Measurements from ENCODE around the gene LRRC8A. TPM values are rescaled to one million over a fixed set of nuclear protein-coding genes. Genes with fewer than 3 reads are reported as not detected.

Gene LRRC8A
- 10 to 100 TPM; 10.3 to 88.3 (median 41.0) TPM for total RNA-seq
- 10 to 100 TPM in 2 of 3 donors, 1 to 10 TPM in 1; 9.0 to 15.7 (median 13.0) TPM for polyA plus RNA-seq
- long read RNA-seq, donor 1, full-length matches to known transcripts, result 1 of 1 reads
- long read RNA-seq, donor 1, partial matches to known transcripts, result 0 of 1 reads
- long read RNA-seq, donor 1, other reads (novel, unspliced or antisense), result 0 of 1 reads
- long read RNA-seq, donor 2, result 0 reads
- long read RNA-seq, donor 3, full-length matches to known transcripts, result 1 of 1 reads
- long read RNA-seq, donor 3, partial matches to known transcripts, result 0 of 1 reads
- long read RNA-seq, donor 3, other reads (novel, unspliced or antisense), result 0 of 1 reads
- long read RNA-seq, donor 4, partial matches to known transcripts, result 7 of 8 reads
- long read RNA-seq, donor 4, other reads (novel, unspliced or antisense), result 1 of 8 reads
- long read RNA-seq, donor 5, full-length matches to known transcripts, result 71 of 105 reads
- long read RNA-seq, donor 5, partial matches to known transcripts, result 30 of 105 reads
- long read RNA-seq, donor 5, other reads (novel, unspliced or antisense), result 4 of 105 reads
- long read RNA-seq, donor 6, partial matches to known transcripts, result 3 of 4 reads
- long read RNA-seq, donor 6, other reads (novel, unspliced or antisense), result 1 of 4 reads
- long read RNA-seq, donor 7, result 0 reads
- long read RNA-seq, donor 8, full-length matches to known transcripts, result 4 of 4 reads
- long read RNA-seq, donor 8, partial matches to known transcripts, result 0 of 4 reads
- long read RNA-seq, donor 8, other reads (novel, unspliced or antisense), result 0 of 4 reads
- long read RNA-seq, donor 9, result 0 reads
- long read RNA-seq, donor 10, full-length matches to known transcripts, result 1 of 1 reads
- long read RNA-seq, donor 10, partial matches to known transcripts, result 0 of 1 reads
- long read RNA-seq, donor 10, other reads (novel, unspliced or antisense), result 0 of 1 reads

DNA sequence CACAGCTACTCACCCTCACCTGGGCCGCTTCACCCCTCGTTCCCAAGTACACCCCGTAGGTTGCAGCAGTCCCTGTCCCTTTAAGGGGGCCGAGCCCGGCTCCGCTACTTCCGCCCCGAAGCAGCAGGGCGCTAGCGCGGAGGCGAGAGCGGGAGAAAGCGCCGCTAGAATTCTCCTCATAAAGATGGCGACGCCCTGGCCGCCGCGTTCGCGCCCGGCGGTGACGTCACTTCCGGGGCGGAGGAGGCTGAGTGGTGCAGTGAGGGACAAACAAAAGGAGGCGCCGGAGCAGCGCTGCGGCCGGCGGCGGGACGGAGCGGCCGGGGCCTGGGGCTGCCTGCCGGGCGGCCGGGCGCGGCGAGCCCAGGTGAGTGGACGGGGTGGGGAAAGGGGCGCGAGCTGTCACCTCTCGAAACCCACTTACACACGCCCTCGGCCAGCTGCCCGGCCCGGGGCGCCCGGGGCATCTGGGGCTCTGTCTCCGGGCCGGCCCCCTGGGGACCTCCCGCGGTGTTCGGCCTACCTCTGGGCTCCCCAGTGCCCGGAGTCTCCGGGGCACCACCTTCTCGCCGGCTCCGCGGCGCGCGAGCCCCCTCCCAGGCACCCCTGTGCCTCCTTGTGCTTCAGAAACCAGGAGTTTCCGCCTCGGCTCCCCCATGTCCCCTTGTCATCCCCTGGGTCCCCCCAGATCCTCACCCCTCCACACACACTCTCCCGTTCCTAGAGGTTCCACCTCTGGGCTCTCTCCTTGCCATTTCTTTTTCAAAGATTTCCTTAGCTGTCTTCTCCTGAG lies at the start of gene LRRC8A, which contains the start of gene KYAT1:
Gene LRRC8A, plus strand, starts transcription at position 250 of the 793 bp plus-strand sequence. CDS start 25,032 bp downstream, outside the sequence.
Gene KYAT1, minus strand, starts transcription at position 67 of the 793 bp plus-strand sequence. CDS start 36,545 bp downstream, outside the sequence.
- Histone ChIP-seq H3K4me1 (replicated peaks in 1 of 2) (peaks cover 9 to 22% of the 10 kb centered on the region in 2 donors), H3K4me3 (peak within 1 kb of the TSS; percentile 74 to 90 (median 78)), H3K27me3 (no peaks in the 10 kb centered on the region), H3K9me3 (replicated peaks in 1 of 3) (no peaks in the 10 kb centered on the region), H3K36me3 (replicated peaks in 1 of 2) (peaks cover 0 to 14% of the 10 kb centered on the region in 2 donors), H3K27ac (peak within 1 kb of the TSS; percentile 57 to 97 (median 90))
- TF ChIP-seq, protein P1, sequence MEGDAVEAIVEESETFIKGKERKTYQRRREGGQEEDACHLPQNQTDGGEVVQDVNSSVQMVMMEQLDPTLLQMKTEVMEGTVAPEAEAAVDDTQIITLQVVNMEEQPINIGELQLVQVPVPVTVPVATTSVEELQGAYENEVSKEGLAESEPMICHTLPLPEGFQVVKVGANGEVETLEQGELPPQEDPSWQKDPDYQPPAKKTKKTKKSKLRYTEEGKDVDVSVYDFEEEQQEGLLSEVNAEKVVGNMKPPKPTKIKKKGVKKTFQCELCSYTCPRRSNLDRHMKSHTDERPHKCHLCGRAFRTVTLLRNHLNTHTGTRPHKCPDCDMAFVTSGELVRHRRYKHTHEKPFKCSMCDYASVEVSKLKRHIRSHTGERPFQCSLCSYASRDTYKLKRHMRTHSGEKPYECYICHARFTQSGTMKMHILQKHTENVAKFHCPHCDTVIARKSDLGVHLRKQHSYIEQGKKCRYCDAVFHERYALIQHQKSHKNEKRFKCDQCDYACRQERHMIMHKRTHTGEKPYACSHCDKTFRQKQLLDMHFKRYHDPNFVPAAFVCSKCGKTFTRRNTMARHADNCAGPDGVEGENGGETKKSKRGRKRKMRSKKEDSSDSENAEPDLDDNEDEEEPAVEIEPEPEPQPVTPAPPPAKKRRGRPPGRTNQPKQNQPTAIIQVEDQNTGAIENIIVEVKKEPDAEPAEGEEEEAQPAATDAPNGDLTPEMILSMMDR (IDR thresholded peaks at IDR 0.05), result peak in 1 of 6 experiments; percentile 5
- TF ChIP-seq POLR2A (IDR thresholded peaks at IDR 0.05), result peak; percentile 64 to 88
- intact Hi-C loops (cut with DNase I), result loop anchor here (5.0 kb wide), 2 partner anchors 35 to 40 kb away; partner anchors contain the start of gene PHYHD1 (in 1 of the 2)
- WGBS, 4 donors, result 0 to 1% (median 0%) methylated on average over 6 to 70 of the region's 70 CpGs
- DNase-seq, result peak; percentile 96 to 99 (median 97)

DNA sequence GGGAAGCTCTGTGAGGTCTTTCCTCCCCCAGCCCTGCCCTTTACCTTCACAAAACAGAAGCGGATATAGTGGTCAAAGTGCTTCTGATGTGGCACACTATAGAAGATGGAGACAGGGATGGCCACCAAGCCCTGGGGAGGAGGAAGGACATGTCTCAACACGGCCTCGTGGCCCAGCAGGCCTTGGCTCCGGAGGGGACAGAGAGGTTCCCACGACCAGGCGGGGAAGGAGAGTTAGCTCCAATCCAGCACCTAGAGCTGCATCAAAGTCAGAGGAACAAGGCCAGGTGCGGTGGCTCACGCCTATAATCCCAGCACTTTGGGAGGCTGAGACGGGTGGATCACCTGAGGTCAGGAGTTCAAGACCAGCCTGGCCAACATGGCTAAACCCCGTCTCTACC lies 48.2 kb upstream of the LRRC8A start:
- DNase-seq, result peak in 1 of 7 donors; percentile 7
- Histone ChIP-seq H3K27me3 (no peaks in the 10 kb centered on the region), H3K9me3 (replicated peaks in 1 of 3) (no peaks in the 10 kb centered on the region), H3K27ac (no peak overlapping the region), H3K4me1 (replicated peaks in 1 of 2) (peaks cover 6 to 10% of the 10 kb centered on the region in 2 donors), H3K4me3 (no peak overlapping the region), H3K36me3 (replicated peaks in 1 of 2) (no peaks in the 10 kb centered on the region)
- WGBS, 4 donors, result 91 to 95% (median 93%) methylated on average over 10 of the region's 10 CpGs
- intact Hi-C loops (cut with DNase I), result no loop called here
- TF ChIP-seq, protein P1 (IDR thresholded peaks at IDR 0.05), result no peak
- TF ChIP-seq POLR2A (IDR thresholded peaks at IDR 0.05), result no peak

DNA sequence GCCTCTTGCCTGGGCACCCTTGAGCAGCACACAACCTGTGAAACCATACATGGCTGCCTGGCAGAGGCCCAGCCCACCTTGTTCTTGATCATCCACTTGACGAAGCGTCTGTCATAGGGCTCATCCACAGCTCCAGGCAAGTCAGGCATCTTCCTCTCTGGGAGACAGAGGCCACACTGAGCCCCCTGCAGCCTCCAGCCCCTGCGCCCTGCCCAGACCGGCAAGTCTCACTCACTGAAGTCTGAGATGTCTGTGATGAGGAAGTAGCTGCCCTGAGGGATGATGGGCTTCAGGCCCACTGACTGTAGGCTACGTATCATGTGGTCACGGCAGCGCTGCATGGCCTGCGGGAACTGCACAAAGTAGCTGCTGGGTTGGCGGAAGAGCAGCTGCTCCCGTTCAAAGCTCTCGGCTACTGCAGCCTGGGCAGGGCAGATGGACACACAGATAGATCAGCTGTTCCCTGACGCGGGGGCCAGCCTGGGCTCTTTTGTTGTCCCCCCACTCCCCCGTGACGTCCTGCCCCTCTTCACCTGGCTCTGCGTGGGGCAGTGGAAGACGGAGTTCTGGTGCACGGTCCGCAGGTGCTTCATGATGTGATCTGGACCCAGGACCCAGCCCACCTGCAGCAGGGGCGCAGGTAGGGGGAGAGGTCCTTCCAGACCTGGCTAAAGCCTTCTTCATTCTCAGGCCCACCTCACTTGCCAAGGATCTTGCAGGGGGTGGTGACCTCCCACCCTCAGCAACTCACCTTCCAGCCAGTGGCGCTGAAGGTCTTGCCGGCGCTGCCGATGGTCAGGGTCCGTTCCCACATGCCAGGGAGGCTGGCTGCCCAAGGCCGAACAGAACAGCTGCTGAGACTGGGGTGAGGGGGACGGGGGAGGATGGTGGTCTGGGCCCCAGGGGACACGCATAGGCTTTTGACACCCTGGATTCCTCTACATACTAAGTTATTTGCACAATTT lies 46.4 kb upstream of the LRRC8A start:
- TF ChIP-seq, protein P1 (IDR thresholded peaks at IDR 0.05), result no peak
- no peak for TF ChIP-seq POLR2A (IDR thresholded peaks at IDR 0.05)
- H3K27me3 ChIP-seq, result no peaks in the 10 kb centered on the region
- H3K27ac ChIP-seq, result no peak overlapping the region
- no peaks in the 10 kb centered on the region for H3K4me1 ChIP-seq (replicated peaks in 1 of 2)
- intact Hi-C loops (cut with DNase I), result no loop called here
- H3K36me3 ChIP-seq (replicated peaks in 1 of 2), result no peaks in the 10 kb centered on the region
- no peaks in the 10 kb centered on the region for H3K9me3 ChIP-seq (replicated peaks in 1 of 3)
- H3K4me3 ChIP-seq, result no peak overlapping the region
- WGBS, 4 donors, result 92 to 96% (median 93%) methylated on average over 17 to 28 of the region's 28 CpGs
- DNase-seq, result peak in 1 of 7 donors; percentile 11
